OCI-LY7 (cell line): Measurements from ENCODE around the gene C5AR2.

Source experiments
- CTCF ChIP-seq: fragments of 200-600 bp; sonication (generic); conservative IDR thresholded peaks from 2 replicates; pipeline ENCODE4 v1.5.1; 2014; ENCODE audit warnings: mild to moderate bottlenecking, antibody characterized with exemption, low read length, moderate library complexity, mixed read lengths
- EZH2phosphoT487 ChIP-seq: fragments of 200-600 bp; sonication (generic); IDR thresholded peaks from 2 replicates; pipeline ENCODE4 v1.6.1; 2018; ENCODE audit warnings: low read depth, borderline replicate concordance, mild to moderate bottlenecking, mixed run types, antibody characterized with exemption, low read length, moderate library complexity, mixed read lengths

- TF ChIP-seq CTCF, result peak; percentile 94
- no peak for TF ChIP-seq EZH2phosphoT487
These were observed 59.7 kb downstream of the C5AR2 start for GRCh38 chr19:47391510-47392223.
